Adrenal gland (tissue), 12 donors: ENCODE data around the gene AHRR. TPM values are rescaled to one million over a fixed set of nuclear protein-coding genes. Genes with fewer than 3 reads are reported as not detected.

ENCODE experiments used
- DNase-seq, 7 donors: peaks; one replicate each; pipeline ENCODE4 v3.0.0-alpha.2; 2019 to 2020
- H3K27ac ChIP-seq, 5 donors: fragments of 200-600 bp; sonication (generic) in 4 of 5; 1 replicate in 3 of 5; 2 replicates in 2 of 5; pipeline versions ENCODE4 v1.5.1 to v1.8.0; 2016 to 2020; ENCODE audit warnings: mild to moderate bottlenecking in 1 of 5
- H3K27me3 ChIP-seq: fragments of 200-600 bp; 2 replicates; pipeline ENCODE4 v1.8.0; 2021
- H3K36me3 ChIP-seq, 2 donors: fragments of 200-600 bp; replicated peaks in 1 of 2; 1 replicate in 1 of 2; 2 replicates in 1 of 2; pipeline versions ENCODE4 v1.5.1 to v1.8.0; 2018 to 2022
- H3K4me1 ChIP-seq, 2 donors: fragments of 200-600 bp; replicated peaks in 1 of 2; 1 replicate in 1 of 2; 2 replicates in 1 of 2; pipeline versions ENCODE4 v1.5.1 to v1.8.0; 2018 to 2021
- H3K4me3 ChIP-seq, 4 donors: fragments of 200-600 bp; sonication (generic) in 3 of 4; one replicate each; pipeline ENCODE4 v1.5.1; 2016 to 2018
- H3K9me3 ChIP-seq, 3 donors: fragments of 200-600 bp; sonication (generic) in 1 of 3; replicated peaks in 1 of 3; 1 replicate in 2 of 3; 2 replicates in 1 of 3; pipeline versions ENCODE4 v1.5.1 to v1.8.0; 2016 to 2021
- POLR2A ChIP-seq, 2 donors: fragments of 450-650 bp; IDR thresholded peaks; one replicate each; pipeline ENCODE4 v1.6.1; 2017; ENCODE audit warnings: antibody characterized with exemption in 2 of 2, mild to moderate bottlenecking in 2 of 2, moderate library complexity in 1 of 2
- WGBS, 4 donors: extraction: QIAGEN DNeasy Blood & Tissue Kit in 2 of 4; methylation state at CpG; one replicate each; pipeline versions ENCODE4 v1.1.5 to v1.1.7; 2013 to 2017; 5-methylcytosine and 5-hydroxymethylcytosine counted together
- intact Hi-C, 2 donors: fragments of 100-400 bp; cut with DNase I; formaldehyde crosslinking; loops; one replicate each; pipeline versions ENCODE4 v1.14.1 to v1.15.0; 2022 to 2023
- polyA plus RNA-seq, 3 donors: library from polyadenylated mRNA; stranded (reverse); fragments of 200-250 nt in 2 of 3; fragments of 350-450 nt in 1 of 3; fragmentation: Illumina TruSeq in 1 of 3; extraction: RNeasy Lipid Tissue Mini Kit (QIAGEN cat#74804) in 1 of 3; gene quantifications; one replicate each; pipeline ENCODE4 v1.2.3, GENCODE V29; 2013 to 2014
- total RNA-seq, 9 donors: library from RNA; depleted of rRNA in 4 of 9; stranded (reverse); fragments of >200 nt in 4 of 9; fragments of 120-200 nt in 1 of 9; fragmentation: NEBNext Ultra II Directional in 1 of 9; extraction: Animal tissue kit (Norgen Biotek cat#: 25700) in 1 of 9; gene quantifications; one replicate each; pipeline versions ENCODE4 v1.1.0 to v1.2.4, GENCODE V29; 2013 to 2023
- TF ChIP-seq, protein P1 (sequence below), 6 experiments: fragments of 450-650 bp in 4 of 6; fragments of 200-600 bp in 2 of 6; sonication (generic) in 1 of 6; IDR thresholded peaks; 1 replicate in 5 of 6; 2 replicates in 1 of 6; pipeline versions ENCODE4 v1.5.1 to v1.8.0; 2016 to 2021; ENCODE audit warnings: antibody characterized with exemption in 6 of 6, mild to moderate bottlenecking in 2 of 6, moderate library complexity in 1 of 6
- donor health status: healthy with polysubstance abuse.
- donor health status: Bipolar disorder and iron deficiency.
- donor health status: DM: yes; HTN: yes; CAD: no.
- donor health status: DM: no; HTN: no; CAD: no.
- donor health status: DM: no; HTN: no; CAD: no.
- donor health status: DM: yes; HTN: yes; CAD: no.

Gene AHRR
- total and polyA plus RNA-seq, 12 donors, result 0.17 to 3.6 (median 0.99) TPM

DNA sequence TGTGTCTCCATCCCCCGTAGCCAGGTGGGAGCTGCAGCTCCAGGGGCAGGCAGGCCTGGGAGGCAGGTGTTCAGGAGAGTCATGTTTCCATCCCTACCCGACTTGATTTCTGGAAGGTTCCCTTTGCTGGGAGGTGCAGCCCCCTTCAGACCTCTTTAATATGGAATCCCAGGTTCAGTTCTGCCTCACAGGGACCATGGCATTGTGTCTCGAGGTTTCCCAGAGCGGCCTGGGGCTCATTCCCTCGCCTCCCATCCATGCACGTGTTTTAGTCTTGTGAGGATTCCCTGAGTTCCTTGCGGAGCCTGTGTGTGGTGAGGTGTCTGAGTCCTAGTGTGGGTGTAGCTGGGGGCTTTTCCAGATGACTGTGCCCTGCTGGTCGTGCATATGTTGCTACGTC is 16.5 kb upstream of the AHRR start:
- H3K9me3 ChIP-seq, result no peaks in the 10 kb centered on the region
- no peaks in the 10 kb centered on the region for H3K27me3 ChIP-seq
- H3K36me3 ChIP-seq, result peaks cover 0 to 18% of the 10 kb centered on the region in 2 donors
- TF ChIP-seq, protein P1, sequence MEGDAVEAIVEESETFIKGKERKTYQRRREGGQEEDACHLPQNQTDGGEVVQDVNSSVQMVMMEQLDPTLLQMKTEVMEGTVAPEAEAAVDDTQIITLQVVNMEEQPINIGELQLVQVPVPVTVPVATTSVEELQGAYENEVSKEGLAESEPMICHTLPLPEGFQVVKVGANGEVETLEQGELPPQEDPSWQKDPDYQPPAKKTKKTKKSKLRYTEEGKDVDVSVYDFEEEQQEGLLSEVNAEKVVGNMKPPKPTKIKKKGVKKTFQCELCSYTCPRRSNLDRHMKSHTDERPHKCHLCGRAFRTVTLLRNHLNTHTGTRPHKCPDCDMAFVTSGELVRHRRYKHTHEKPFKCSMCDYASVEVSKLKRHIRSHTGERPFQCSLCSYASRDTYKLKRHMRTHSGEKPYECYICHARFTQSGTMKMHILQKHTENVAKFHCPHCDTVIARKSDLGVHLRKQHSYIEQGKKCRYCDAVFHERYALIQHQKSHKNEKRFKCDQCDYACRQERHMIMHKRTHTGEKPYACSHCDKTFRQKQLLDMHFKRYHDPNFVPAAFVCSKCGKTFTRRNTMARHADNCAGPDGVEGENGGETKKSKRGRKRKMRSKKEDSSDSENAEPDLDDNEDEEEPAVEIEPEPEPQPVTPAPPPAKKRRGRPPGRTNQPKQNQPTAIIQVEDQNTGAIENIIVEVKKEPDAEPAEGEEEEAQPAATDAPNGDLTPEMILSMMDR (IDR thresholded peaks at IDR 0.05), result no peak
- no peak for TF ChIP-seq POLR2A (IDR thresholded peaks at IDR 0.05)
- no peak overlapping the region for H3K4me3 ChIP-seq
- peak in 1 of 7 donors; percentile 3 for DNase-seq
- peaks cover 13 to 16% of the 10 kb centered on the region in 2 donors for H3K4me1 ChIP-seq
- WGBS, 4 donors, result 87 to 94% (median 91%) methylated on average over 7 to 9 of the region's 9 CpGs
- intact Hi-C loops, result no loop called here
- H3K27ac ChIP-seq, result no peak overlapping the region

DNA sequence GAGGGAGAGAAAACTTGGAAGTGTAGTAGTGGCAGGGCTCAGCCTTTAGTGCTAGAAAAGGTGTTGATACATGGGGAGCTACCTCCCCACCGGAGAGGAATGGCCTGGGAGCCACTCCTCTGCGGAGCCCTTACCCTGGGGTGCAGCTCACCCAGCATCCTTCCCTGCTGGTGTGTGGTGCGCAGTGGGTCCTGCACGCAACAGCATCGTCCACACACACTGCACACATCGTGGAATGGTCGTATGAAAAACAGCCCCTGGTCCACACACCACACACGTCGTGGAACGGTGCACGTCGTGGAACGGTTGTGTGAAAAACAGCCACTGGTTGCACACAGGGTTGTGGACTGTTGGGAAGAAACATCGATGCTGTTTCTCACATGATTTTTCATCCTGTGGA is 16.1 kb upstream of the AHRR start:
- 95 to 98% (median 96%) methylated on average over 14 of the region's 14 CpGs for WGBS, 4 donors
- TF ChIP-seq POLR2A (IDR thresholded peaks at IDR 0.05), result no peak
- TF ChIP-seq, protein P1 (IDR thresholded peaks at IDR 0.05), result no peak
- Histone ChIP-seq H3K9me3 (no peaks in the 10 kb centered on the region), H3K27me3 (no peaks in the 10 kb centered on the region), H3K27ac (no peak overlapping the region), H3K4me1 (peaks cover 13 to 20% of the 10 kb centered on the region in 2 donors), H3K4me3 (no peak overlapping the region), H3K36me3 (peaks cover 0 to 18% of the 10 kb centered on the region in 2 donors)
- peak in 3 of 7 donors; percentile 0 to 33 (median 14) for DNase-seq
- intact Hi-C loops, result no loop called here

DNA sequence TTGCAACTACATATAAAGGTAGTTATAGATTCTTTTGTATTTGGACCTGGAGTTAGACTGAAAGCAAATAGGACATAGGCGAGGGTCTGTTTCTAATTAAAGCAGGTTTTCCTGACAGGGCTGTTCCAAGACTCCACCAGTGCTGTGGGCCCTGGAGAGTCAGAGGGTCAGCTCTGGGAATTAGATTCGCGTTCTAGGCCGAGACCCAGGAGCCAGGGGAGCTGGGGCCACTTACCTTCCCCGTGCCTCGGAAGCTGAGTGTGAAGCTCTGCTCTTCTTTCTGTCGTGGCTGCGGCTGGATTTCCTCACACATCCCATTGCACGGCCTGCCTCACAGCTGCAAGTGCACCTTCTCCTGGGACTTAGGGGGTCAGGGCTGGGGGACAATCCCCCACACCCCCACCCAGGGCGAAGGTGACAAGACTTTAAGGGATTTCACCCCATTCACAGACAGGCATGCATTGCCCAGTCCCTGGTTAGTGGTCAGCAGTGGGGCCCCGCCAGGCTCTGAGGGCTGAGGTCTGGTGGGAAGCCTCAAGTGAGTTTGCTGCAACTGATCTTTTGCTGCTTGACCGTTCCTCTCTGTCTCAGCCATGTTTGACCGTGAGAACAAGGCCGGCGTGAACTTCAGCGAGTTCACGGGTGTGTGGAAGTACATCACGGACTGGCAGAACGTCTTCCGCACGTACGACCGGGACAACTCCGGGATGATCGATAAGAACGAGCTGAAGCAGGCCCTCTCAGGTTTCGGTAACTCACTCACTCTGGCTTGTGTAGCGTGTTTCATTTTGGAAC is 15.3 kb upstream of the AHRR start:
- DNase-seq, result peak in 3 of 7 donors; percentile 10 to 45 (median 17)
- H3K4me1 ChIP-seq, result peaks cover 21 to 28% of the 10 kb centered on the region in 2 donors
- no peaks in the 10 kb centered on the region for H3K9me3 ChIP-seq
- H3K27ac ChIP-seq, result no peak overlapping the region
- TF ChIP-seq, protein P1 (IDR thresholded peaks at IDR 0.05), result no peak
- no peak for TF ChIP-seq POLR2A (IDR thresholded peaks at IDR 0.05)
- 91 to 96% (median 94%) methylated on average over 28 of the region's 28 CpGs for WGBS, 4 donors
- H3K4me3 ChIP-seq, result no peak overlapping the region
- intact Hi-C loops, result no loop called here
- H3K27me3 ChIP-seq, result no peaks in the 10 kb centered on the region
- H3K36me3 ChIP-seq, result peaks cover 0 to 18% of the 10 kb centered on the region in 2 donors

DNA sequence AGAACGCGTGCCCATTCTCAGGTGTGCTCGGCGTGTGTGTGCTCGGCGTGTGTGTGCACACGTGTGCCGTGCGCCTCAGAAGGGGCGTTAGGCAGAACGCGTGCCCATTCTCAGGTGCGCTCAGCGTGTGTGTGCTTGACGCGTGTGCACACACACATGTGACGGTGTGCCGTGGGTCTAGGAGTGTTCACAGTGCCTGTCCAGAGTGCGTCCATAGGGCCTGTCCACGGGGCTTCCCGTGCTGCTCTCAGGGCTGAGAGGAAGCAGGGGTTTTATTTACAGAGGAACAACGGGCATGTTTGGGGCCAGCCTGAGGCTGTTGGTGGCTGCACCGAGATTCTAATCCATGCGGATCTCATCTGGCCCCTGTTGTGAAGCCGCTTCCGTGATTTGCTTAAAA is 14.2 kb upstream of the AHRR start:
- H3K27ac ChIP-seq, result no peak overlapping the region
- peaks cover 24 to 32% of the 10 kb centered on the region in 2 donors for H3K4me1 ChIP-seq
- no peak for TF ChIP-seq POLR2A (IDR thresholded peaks at IDR 0.05)
- TF ChIP-seq, protein P1 (IDR thresholded peaks at IDR 0.05), result no peak
- intact Hi-C loops, result no loop called here
- H3K27me3 ChIP-seq, result no peaks in the 10 kb centered on the region
- DNase-seq, result peak in 2 of 7 donors; percentile 16 to 29
- no peaks in the 10 kb centered on the region for H3K9me3 ChIP-seq
- H3K36me3 ChIP-seq, result peaks cover 0 to 18% of the 10 kb centered on the region in 2 donors
- 93 to 96% (median 95%) methylated on average over 4 to 26 of the region's 26 CpGs for WGBS, 4 donors
- no peak overlapping the region for H3K4me3 ChIP-seq
